CD14-positive monocyte (primary cell): ENCODE data around the gene NLRP9. TPM values are rescaled to one million over a fixed set of nuclear protein-coding genes. Genes with fewer than 3 reads are reported as not detected.
A peak's percentile ranks its signal among the peaks of the same experiment; 100 is the strongest.

ENCODE experiments used
- DNase-seq, 3 donors: peaks; one replicate each; pipeline ENCODE4 v3.0.0-alpha.2; 2011 to 2022
- H2AFZ ChIP-seq: 2 replicates; pipeline ENCODE4 v1.6.0; 2012; ENCODE audit warnings: mild to moderate bottlenecking, low read depth, low read length, inconsistent platforms; ENCODE audit not compliant: insufficient read depth, poor library complexity, severe bottlenecking
- H3K27ac ChIP-seq, 2 donors: 1 replicate in 1 of 2; 2 replicates in 1 of 2; pipeline ENCODE4 v1.5.1; 2012 to 2013; ENCODE audit warnings: low read length in 2 of 2, control low read depth in 1 of 2, inconsistent platforms in 1 of 2, low read depth in 1 of 2, mild to moderate bottlenecking in 1 of 2
- H3K27me3 ChIP-seq, 2 donors: one replicate each; pipeline versions ENCODE4 v1.6.0 to v1.6.1; 2011 to 2013; ENCODE audit warnings: low read length in 2 of 2; ENCODE audit not compliant: control insufficient read depth in 2 of 2, insufficient read depth in 2 of 2
- H3K36me3 ChIP-seq, 2 donors: replicated peaks in 1 of 2; 1 replicate in 1 of 2; 2 replicates in 1 of 2; pipeline versions ENCODE4 v1.5.1 to v1.6.1; 2012 to 2013; ENCODE audit warnings: low read length in 2 of 2, control low read depth in 1 of 2, inconsistent platforms in 1 of 2, mild to moderate bottlenecking in 1 of 2; ENCODE audit not compliant: insufficient read depth in 2 of 2, control insufficient read depth in 1 of 2
- H3K4me1 ChIP-seq, 2 donors: 1 replicate in 1 of 2; 2 replicates in 1 of 2; pipeline versions ENCODE4 v1.5.1 to v1.6.1; 2012 to 2013; ENCODE audit warnings: low read length in 2 of 2, control low read depth in 1 of 2, inconsistent platforms in 1 of 2, mild to moderate bottlenecking in 1 of 2, moderate library complexity in 1 of 2; ENCODE audit not compliant: insufficient read depth in 2 of 2, control insufficient read depth in 1 of 2
- H3K4me2 ChIP-seq: replicated peaks from 2 replicates; pipeline ENCODE3; 2012; ENCODE audit warnings: low read length, moderate library complexity, mild to moderate bottlenecking; ENCODE audit not compliant: poor library complexity, severe bottlenecking; ENCODE audit errors: extremely low read depth
- H3K4me3 ChIP-seq, 3 experiments: fragments of 200-600 bp in 1 of 3; sonication (generic) in 1 of 3; replicated peaks in 1 of 3; 1 replicate in 2 of 3; 2 replicates in 1 of 3; pipeline ENCODE4 v1.5.1; 2011 to 2013; ENCODE audit warnings: low read length in 3 of 3, mild to moderate bottlenecking in 3 of 3, control low read depth in 2 of 3, low read depth in 2 of 3, inconsistent platforms in 1 of 3, moderate library complexity in 1 of 3
- H3K79me2 ChIP-seq: 2 replicates; pipeline ENCODE4 v1.6.0; 2012; ENCODE audit warnings: mild to moderate bottlenecking, control low read depth, inconsistent platforms, low read length, moderate library complexity; ENCODE audit not compliant: insufficient read depth
- H3K9ac ChIP-seq: 2 replicates; pipeline ENCODE4 v1.6.0; 2017; ENCODE audit warnings: low read length, mild to moderate bottlenecking; ENCODE audit not compliant: insufficient read depth, poor library complexity, severe bottlenecking
- H3K9me3 ChIP-seq, 2 donors: replicated peaks in 1 of 2; 1 replicate in 1 of 2; 2 replicates in 1 of 2; pipeline versions ENCODE4 v1.5.1 to v1.6.1; 2012 to 2013; ENCODE audit warnings: low read length in 2 of 2, control low read depth in 1 of 2; ENCODE audit not compliant: control insufficient read depth in 1 of 2, insufficient read depth in 1 of 2
- H4K20me1 ChIP-seq: 2 replicates; pipeline ENCODE4 v1.6.0; 2012; ENCODE audit warnings: mild to moderate bottlenecking, low read length, control low read depth, moderate library complexity; ENCODE audit not compliant: insufficient read depth
- H3K27ac Mint-ChIP-seq, 7 donors: one replicate each; pipeline ENCODE4 v1.8.0; 2020; ENCODE audit warnings: mild to moderate bottlenecking in 7 of 7, mixed read lengths in 7 of 7, moderate library complexity in 6 of 7, inconsistent platforms in 2 of 7
- H3K27me3 Mint-ChIP-seq, 3 donors: one replicate each; pipeline ENCODE4 v1.8.0; 2021 to 2022; ENCODE audit warnings: low read depth in 3 of 3, mild to moderate bottlenecking in 3 of 3, mixed read lengths in 3 of 3, moderate library complexity in 3 of 3, inconsistent platforms in 1 of 3
- H3K36me3 Mint-ChIP-seq, 2 donors: one replicate each; pipeline ENCODE4 v1.8.0; 2020; ENCODE audit warnings: mixed read lengths in 2 of 2, inconsistent platforms in 1 of 2, mild to moderate bottlenecking in 1 of 2
- H3K4me1 Mint-ChIP-seq: one replicate; pipeline ENCODE4 v1.8.0; 2020; ENCODE audit warnings: mild to moderate bottlenecking, mixed read lengths
- H3K4me3 Mint-ChIP-seq, 2 donors: one replicate each; pipeline ENCODE4 v1.8.0; 2020; ENCODE audit warnings: mild to moderate bottlenecking in 2 of 2, mixed read lengths in 2 of 2, moderate library complexity in 1 of 2
- H3K9me3 Mint-ChIP-seq, 7 donors: one replicate each; pipeline ENCODE4 v1.8.0; 2020 to 2022; ENCODE audit warnings: mixed read lengths in 7 of 7, mild to moderate bottlenecking in 6 of 7, moderate library complexity in 6 of 7, inconsistent platforms in 2 of 7
- CTCF ChIP-seq: fragments of 200-600 bp; IDR thresholded peaks from one replicate; pipeline ENCODE4 v1.8.0; 2022; ENCODE audit warnings: antibody characterized with exemption, mild to moderate bottlenecking
- WGBS: methylation state at CpG from one replicate; pipeline ENCODE4 v1.1.5; 2013; ENCODE audit warnings: missing lambda C conversion rate; ENCODE audit not compliant: insufficient coverage; 5-methylcytosine and 5-hydroxymethylcytosine counted together
- intact Hi-C, 2 donors: fragments of 100-400 bp; cut with micrococcal nuclease; formaldehyde crosslinking; loops; one replicate each; pipeline versions ENCODE4 v1.15.0 to v1.15.1; 2023
- polyA plus RNA-seq, 3 donors: library from polyadenylated mRNA; depleted of rRNA in 1 of 3; unstranded in 2 of 3; stranded (reverse) in 1 of 3; fragments of 300-500 nt in 2 of 3; fragments of >200 nt in 1 of 3; fragmentation: Illumina TruSeq in 2 of 3; gene quantifications; 1 replicate in 2 of 3; 2 replicates in 1 of 3; pipeline ENCODE4 v1.2.3, GENCODE V29; 2012 to 2021

Gene NLRP9
- polyA plus RNA-seq, 3 donors: not detected

GRCh38 chr19:55672418-55672817 is 65.8 kb downstream of the NLRP9 start:
- no peak for DNase-seq
- H2AFZ ChIP-seq: no peak overlapping the region
- intact Hi-C loops: no loop called here
- TF ChIP-seq CTCF: no peak
- H3K36me3 ChIP-seq: peaks cover 44 to 57% of the 10 kb centered on the region in 2 donors
- H3K9ac ChIP-seq: no peak overlapping the region
- no peak overlapping the region for H3K4me3 ChIP-seq
- H3K9me3 Mint-ChIP-seq: peaks cover 0 to 2% (median 0%) of the 10 kb centered on the region in 7 donors
- no peak overlapping the region for H3K4me2 ChIP-seq
- H3K27me3 ChIP-seq: no peaks in the 10 kb centered on the region
- no CpG with 5 or more reads among the region's 5 CpGs for WGBS
- peaks cover 58 to 75% of the 10 kb centered on the region in 2 donors for H3K36me3 Mint-ChIP-seq
- peak overlapping the region in 5 of 7 donors; percentile 25 to 79 (median 49) for H3K27ac Mint-ChIP-seq
- peaks cover 87% of the 10 kb centered on the region for H3K79me2 ChIP-seq
- peaks cover 32% of the 10 kb centered on the region for H3K4me1 Mint-ChIP-seq
- H3K27ac ChIP-seq: no peak overlapping the region
- no peaks in the 10 kb centered on the region for H3K9me3 ChIP-seq
- H3K4me1 ChIP-seq: peaks cover 25% of the 10 kb centered on the region in 2 donors
- H4K20me1 ChIP-seq: peaks cover 86% of the 10 kb centered on the region
- H3K27me3 Mint-ChIP-seq: no peaks in the 10 kb centered on the region
- no peak overlapping the region for H3K4me3 Mint-ChIP-seq

- H3K4me2 ChIP-seq: no peak overlapping the region
- peaks cover 58 to 71% of the 10 kb centered on the region in 2 donors for H3K36me3 ChIP-seq
- peak overlapping the region in 1 of 2 donors; percentile 14 for H3K27ac ChIP-seq
- H3K9me3 ChIP-seq: no peaks in the 10 kb centered on the region
- Mint-ChIP-seq H3K9me3 (peaks cover 0 to 2% (median 0%) of the 10 kb centered on the region in 7 donors), H3K4me1 (peaks cover 18% of the 10 kb centered on the region), H3K27ac (peak overlapping the region in 6 of 7 donors; percentile 9 to 68 (median 50)), H3K27me3 (no peaks in the 10 kb centered on the region), H3K36me3 (peaks cover 64 to 81% of the 10 kb centered on the region in 2 donors), H3K4me3 (no peak overlapping the region)
- peaks cover 11% of the 10 kb centered on the region in 2 donors for H3K4me1 ChIP-seq
- DNase-seq: no peak
- peaks cover 89% of the 10 kb centered on the region for H4K20me1 ChIP-seq
- H3K9ac ChIP-seq: no peak overlapping the region
- H3K27me3 ChIP-seq: no peaks in the 10 kb centered on the region
- intact Hi-C loops: loop anchor here in 1 of 2 donors (2.0 kb wide), 1 partner anchor 14 kb away; no protein-coding TSS in a partner anchor
- no peak for TF ChIP-seq CTCF
- no peak overlapping the region for H3K4me3 ChIP-seq
- peaks cover 87% of the 10 kb centered on the region for H3K79me2 ChIP-seq
- H2AFZ ChIP-seq: no peak overlapping the region
- WGBS: 75% methylated on average over 2 of the region's 2 CpGs
These were observed 67.2 kb downstream of the NLRP9 start for GRCh38 chr19:55671054-55671378.
